Karpas-422 (cell line): Measurements from ENCODE around the gene C11orf68. TPM values are rescaled to one million over a fixed set of nuclear protein-coding genes. Genes with fewer than 3 reads are reported as not detected.

ENCODE experiments used
- DNase-seq: peaks from one replicate; pipeline ENCODE4 v3.0.0-alpha.2; 2015
- H2AFZ ChIP-seq: fragments of 200-600 bp; sonication (generic); 2 replicates; pipeline ENCODE4 v1.6.1; 2014; ENCODE audit warnings: antibody characterized with exemption, low read length, mixed read lengths
- H3K27ac ChIP-seq: fragments of 200-600 bp; sonication (generic); 2 replicates; pipeline ENCODE4 v1.5.1; 2014; ENCODE audit warnings: mild to moderate bottlenecking, low read length, moderate library complexity
- H3K27me3 ChIP-seq: fragments of 200-600 bp; sonication (generic); 2 replicates; pipeline ENCODE4 v1.6.1; 2014; ENCODE audit warnings: low read length, mixed read lengths
- H3K36me3 ChIP-seq: fragments of 200-600 bp; sonication (generic); 2 replicates; pipeline ENCODE4 v1.6.1; 2014; ENCODE audit warnings: low read length, mixed read lengths; ENCODE audit not compliant: insufficient read depth
- H3K4me1 ChIP-seq: fragments of 200-600 bp; sonication (generic); 2 replicates; pipeline ENCODE4 v1.6.1; 2014; ENCODE audit warnings: mild to moderate bottlenecking, low read length, mixed read lengths
- H3K4me2 ChIP-seq: fragments of 200-600 bp; sonication (generic); 2 replicates; pipeline ENCODE4 v1.6.1; 2014; ENCODE audit warnings: low read length, low read depth, mild to moderate bottlenecking; ENCODE audit not compliant: poor library complexity, severe bottlenecking
- H3K4me3 ChIP-seq: fragments of 200-600 bp; sonication (generic); 2 replicates; pipeline ENCODE4 v1.5.1; 2014; ENCODE audit warnings: mild to moderate bottlenecking, antibody characterized with exemption, low read length, mixed read lengths
- H3K79me2 ChIP-seq: fragments of 200-600 bp; sonication (generic); 2 replicates; pipeline ENCODE4 v1.6.1; 2014; ENCODE audit warnings: mild to moderate bottlenecking, low read length, mixed read lengths
- H3K9ac ChIP-seq: fragments of 200-600 bp; sonication (generic); 2 replicates; pipeline ENCODE4 v1.6.0; 2014; ENCODE audit warnings: low read length
- H3K9me2 ChIP-seq: fragments of 200-600 bp; sonication (generic), shearing (Covaris generic); replicated peaks from 2 replicates; pipeline ENCODE4 v1.6.0; 2014; ENCODE audit warnings: mild to moderate bottlenecking, low read length, moderate library complexity; ENCODE audit not compliant: insufficient read depth
- H3K9me3 ChIP-seq: fragments of 300-700, 200-600 bp; sonication (generic); 2 replicates; pipeline ENCODE4 v1.6.1; 2014; ENCODE audit warnings: low read length, mixed read lengths
- H4K20me1 ChIP-seq: fragments of 200-600 bp; sonication (generic); 2 replicates; pipeline ENCODE4 v1.6.1; 2014; ENCODE audit warnings: mild to moderate bottlenecking, antibody characterized with exemption, low read length, low read depth; ENCODE audit not compliant: insufficient read depth
- total RNA-seq: library from RNA; depleted of rRNA; stranded (reverse); fragments of >200 nt; shearing (Covaris generic); gene quantifications from 2 replicates; pipeline ENCODE4 v1.2.3, GENCODE V29; 2014; ENCODE audit warnings: low replicate concordance

C11orf68 gene
- total RNA-seq, 1 experiment from 2014 or later = 11.0 TPM

DNA sequence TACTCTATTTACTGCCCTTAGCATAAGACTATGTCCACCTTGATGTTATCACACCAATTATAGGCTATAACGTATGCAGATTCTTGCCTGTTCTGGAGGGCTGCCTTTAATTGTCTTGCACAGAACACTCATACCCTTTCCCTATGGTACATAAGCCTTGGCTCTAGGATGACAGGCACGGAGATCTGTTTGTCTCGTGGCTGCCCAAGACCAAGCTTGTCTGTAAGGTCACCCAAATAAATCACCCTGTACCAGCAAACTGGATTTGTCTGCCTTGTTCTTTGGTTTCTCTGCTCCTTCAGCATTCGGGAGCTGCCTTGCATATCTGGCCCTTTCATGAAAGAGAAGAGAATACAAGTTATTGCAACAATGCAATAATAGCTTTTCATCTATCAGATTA, 18.9 kb upstream of the C11orf68 start:
- H4K20me1 ChIP-seq = no peaks in the 10 kb centered on the region
- H3K9ac ChIP-seq = no peak overlapping the region
- H3K27me3 ChIP-seq = no peaks in the 10 kb centered on the region
- no peak for DNase-seq
- H3K9me2 ChIP-seq = no peaks in the 10 kb centered on the region
- no peak overlapping the region for H3K4me2 ChIP-seq
- no peak overlapping the region for H3K4me3 ChIP-seq
- no peaks in the 10 kb centered on the region for H3K79me2 ChIP-seq
- H2AFZ ChIP-seq = no peak overlapping the region
- no peaks in the 10 kb centered on the region for H3K9me3 ChIP-seq
- no peaks in the 10 kb centered on the region for H3K36me3 ChIP-seq
- H3K4me1 ChIP-seq = peaks cover 4% of the 10 kb centered on the region
- H3K27ac ChIP-seq = no peak overlapping the region

DNA sequence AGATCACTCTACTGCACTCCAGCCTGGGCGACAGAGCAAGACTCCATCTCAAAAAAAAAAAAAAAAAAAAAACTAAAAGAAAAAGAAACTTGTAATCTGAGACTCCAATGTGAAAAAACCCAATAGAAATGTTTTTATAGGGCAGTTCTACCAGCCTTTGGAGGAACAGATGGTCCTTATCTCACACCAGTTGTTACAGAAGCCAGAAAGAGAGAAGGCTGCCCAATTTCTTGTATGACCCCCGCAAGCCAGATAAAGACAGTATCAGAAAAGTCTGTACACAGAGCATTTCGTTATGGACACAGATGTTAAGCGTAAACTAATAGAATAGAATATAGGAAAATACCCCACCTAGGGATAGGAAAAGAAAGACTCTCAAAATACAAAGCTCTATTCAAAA, 15.2 kb upstream of the C11orf68 start:
- H3K4me1 ChIP-seq = no peaks in the 10 kb centered on the region

DNA sequence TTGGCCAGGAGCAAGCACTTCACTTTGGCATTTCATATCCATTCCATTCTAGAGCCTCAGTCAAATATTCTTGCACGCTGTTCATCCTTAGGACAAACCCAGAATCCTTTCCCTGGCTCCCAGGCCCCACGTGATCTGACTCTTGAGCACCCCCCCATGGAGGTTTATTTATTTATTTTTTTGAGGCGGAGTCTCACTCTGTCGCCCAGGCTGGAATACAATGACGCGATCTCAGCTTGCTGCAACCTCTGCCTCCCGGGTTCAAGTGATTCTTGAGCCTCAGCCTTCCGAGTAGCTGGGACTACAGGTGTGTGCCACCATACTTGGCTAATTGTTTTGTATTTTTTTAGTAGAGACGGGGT, 13.7 kb upstream of the C11orf68 start:
- no peaks in the 10 kb centered on the region for H3K79me2 ChIP-seq
- H3K9me3 ChIP-seq = no peaks in the 10 kb centered on the region
- no peak for DNase-seq
- no peaks in the 10 kb centered on the region for H3K36me3 ChIP-seq
- H3K4me1 ChIP-seq = peaks cover 6% of the 10 kb centered on the region
- H3K9me2 ChIP-seq = no peaks in the 10 kb centered on the region
- H3K27me3 ChIP-seq = no peaks in the 10 kb centered on the region
- no peak overlapping the region for H3K4me2 ChIP-seq
- no peak overlapping the region for H3K4me3 ChIP-seq
- H3K9ac ChIP-seq = no peak overlapping the region
- H4K20me1 ChIP-seq = no peaks in the 10 kb centered on the region
- H2AFZ ChIP-seq = no peak overlapping the region
- H3K27ac ChIP-seq = no peak overlapping the region

More for the DNA sequence above, 15.2 kb upstream of the C11orf68 start:
- Histone ChIP-seq H3K9me2 (no peaks in the 10 kb centered on the region), H3K36me3 (no peaks in the 10 kb centered on the region), H3K9me3 (no peaks in the 10 kb centered on the region), H3K79me2 (no peaks in the 10 kb centered on the region), H4K20me1 (no peaks in the 10 kb centered on the region), H3K4me3 (no peak overlapping the region), H3K27me3 (no peaks in the 10 kb centered on the region), H3K9ac (no peak overlapping the region), H3K27ac (no peak overlapping the region), H3K4me2 (no peak overlapping the region), H2AFZ (no peak overlapping the region)
- no peak for DNase-seq

DNA sequence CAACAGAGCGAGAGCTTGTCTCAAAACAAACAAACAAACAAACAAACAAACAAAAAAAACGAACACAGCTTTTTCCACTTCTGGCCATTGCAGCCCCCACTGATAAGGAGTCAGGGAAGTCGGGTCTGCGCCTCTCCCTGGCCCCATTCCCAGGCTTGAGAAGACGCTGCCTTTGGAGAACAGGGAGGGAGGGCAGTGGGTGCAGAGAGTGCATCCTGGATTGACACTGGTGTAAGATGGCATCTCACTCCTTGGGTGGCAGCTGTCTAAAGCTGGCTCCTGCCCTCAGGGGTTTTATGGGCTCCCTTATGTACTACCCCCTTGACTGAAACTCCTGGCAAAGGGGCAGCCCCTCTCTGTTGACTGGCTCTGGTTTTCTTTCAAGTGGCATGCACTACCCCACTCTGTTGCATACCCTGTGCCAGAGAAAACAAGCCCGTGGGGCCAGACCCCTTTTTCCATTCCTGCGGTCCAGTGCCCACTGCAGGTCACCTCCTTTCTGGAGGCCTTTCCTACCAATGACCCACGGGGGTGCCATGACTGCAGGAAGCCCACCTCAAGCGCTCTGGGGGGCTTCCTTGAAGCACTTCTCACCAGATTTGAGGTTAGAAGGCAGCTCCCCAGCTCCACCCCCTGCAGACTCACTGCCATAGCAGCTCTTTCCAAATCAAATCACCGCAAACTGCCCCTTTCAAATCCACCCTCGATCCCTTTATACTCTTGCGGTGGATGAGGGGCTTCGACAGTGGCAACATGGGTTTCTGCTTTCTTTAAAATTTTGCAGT, 13.1 kb upstream of the C11orf68 start:
- Histone ChIP-seq H3K9ac (no peak overlapping the region), H3K4me3 (no peak overlapping the region), H3K4me1 (peaks cover 6% of the 10 kb centered on the region), H3K9me3 (no peaks in the 10 kb centered on the region), H3K4me2 (no peak overlapping the region), H3K9me2 (no peaks in the 10 kb centered on the region), H3K27ac (no peak overlapping the region), H3K79me2 (no peaks in the 10 kb centered on the region), H3K27me3 (no peaks in the 10 kb centered on the region), H4K20me1 (no peaks in the 10 kb centered on the region), H3K36me3 (no peaks in the 10 kb centered on the region), H2AFZ (no peak overlapping the region)
- no peak for DNase-seq

DNA sequence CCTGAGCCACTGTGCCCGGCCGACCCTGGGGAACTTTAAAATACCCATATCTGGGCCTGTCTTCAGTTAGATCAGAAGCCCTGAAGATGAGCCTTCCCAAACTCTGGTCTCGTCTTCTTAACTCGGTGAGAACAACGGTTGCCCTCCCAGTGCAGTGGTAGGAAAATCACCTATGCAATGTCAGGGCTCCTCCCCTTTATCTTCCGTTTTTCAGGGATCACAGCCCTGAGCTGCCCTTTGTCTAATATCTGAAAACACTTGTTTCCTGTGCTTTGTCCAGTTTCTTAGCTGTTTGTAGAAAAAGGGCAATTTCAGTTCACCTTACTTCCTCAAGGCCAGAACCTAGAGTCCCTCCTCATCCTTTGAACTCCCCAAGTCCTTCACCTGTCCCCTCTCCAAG, 9.8 kb upstream of the C11orf68 start:
- no peak for DNase-seq
- no peak overlapping the region for H3K4me2 ChIP-seq

DNA sequence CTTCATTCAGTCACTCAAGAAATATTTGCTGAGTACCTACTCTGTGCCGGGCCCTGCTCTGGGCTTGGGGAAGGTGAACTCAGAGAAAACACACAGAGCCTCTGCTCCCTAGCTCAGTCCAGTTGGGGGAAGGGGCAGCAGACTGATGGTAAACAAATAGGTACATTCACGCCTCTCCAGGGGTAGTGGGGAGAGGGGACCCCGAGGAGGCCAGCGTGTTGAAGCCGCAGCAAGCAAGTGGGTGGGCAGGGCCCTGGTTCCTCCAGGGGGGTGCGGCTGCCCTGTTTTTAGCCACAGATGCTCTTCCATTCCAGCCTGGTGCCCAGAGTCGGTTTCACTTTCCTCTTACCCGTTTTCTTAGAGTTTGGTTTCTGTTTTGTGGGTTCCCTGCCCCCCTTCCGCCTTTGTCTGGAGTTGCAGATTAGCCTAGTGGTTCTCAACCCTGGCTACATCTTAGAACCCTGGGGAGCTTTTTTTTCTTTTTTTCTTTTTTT, 9.1 kb upstream of the C11orf68 start:
- Histone ChIP-seq H3K36me3 (no peaks in the 10 kb centered on the region), H3K9ac (peak overlapping the region; percentile 2; the same call in 1 of the 2 replicates), H3K4me2 (no peak overlapping the region), H3K9me3 (no peaks in the 10 kb centered on the region), H3K27me3 (no peaks in the 10 kb centered on the region), H4K20me1 (no peaks in the 10 kb centered on the region), H3K4me3 (no peak overlapping the region), H3K27ac (no peak overlapping the region), H2AFZ (no peak overlapping the region), H3K79me2 (no peaks in the 10 kb centered on the region), H3K9me2 (no peaks in the 10 kb centered on the region), H3K4me1 (peaks cover 6% of the 10 kb centered on the region)
- peak; percentile 68 for DNase-seq

More for the DNA sequence above, 9.8 kb upstream of the C11orf68 start:
- Histone ChIP-seq H3K27ac (no peak overlapping the region), H3K9me2 (no peaks in the 10 kb centered on the region), H3K9ac (no peak overlapping the region), H2AFZ (no peak overlapping the region), H3K4me3 (no peak overlapping the region), H4K20me1 (no peaks in the 10 kb centered on the region), H3K4me1 (peaks cover 6% of the 10 kb centered on the region), H3K79me2 (no peaks in the 10 kb centered on the region), H3K27me3 (no peaks in the 10 kb centered on the region), H3K9me3 (no peaks in the 10 kb centered on the region), H3K36me3 (no peaks in the 10 kb centered on the region)

DNA sequence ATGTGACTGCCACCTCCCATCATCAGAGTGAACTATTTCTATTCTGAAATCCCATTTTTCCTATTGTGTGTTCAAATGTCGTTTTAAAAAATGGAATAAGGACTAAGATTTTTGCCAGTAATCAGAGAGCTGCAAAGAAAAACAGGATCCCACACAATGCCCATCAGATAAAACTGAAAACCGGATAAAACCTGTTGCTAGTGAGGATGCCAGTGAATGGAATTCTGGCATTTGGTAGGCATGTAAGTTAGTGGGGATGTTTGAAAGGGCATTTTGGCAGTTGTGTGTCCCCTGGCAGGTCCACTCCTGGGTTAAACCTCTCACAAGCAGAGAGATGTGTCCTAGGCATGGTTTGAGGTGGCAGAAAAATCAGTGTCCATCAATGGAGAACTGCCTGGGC, 6.5 kb upstream of the C11orf68 start:
- H3K36me3 ChIP-seq = no peaks in the 10 kb centered on the region
- no peak overlapping the region for H3K27ac ChIP-seq
- no peaks in the 10 kb centered on the region for H3K79me2 ChIP-seq
- DNase-seq = no peak
- no peaks in the 10 kb centered on the region for H3K9me3 ChIP-seq
- no peaks in the 10 kb centered on the region for H4K20me1 ChIP-seq
- peaks cover 10% of the 10 kb centered on the region for H3K4me1 ChIP-seq
- no peak overlapping the region for H2AFZ ChIP-seq
- no peaks in the 10 kb centered on the region for H3K27me3 ChIP-seq
- no peak overlapping the region for H3K9ac ChIP-seq
- H3K9me2 ChIP-seq = no peaks in the 10 kb centered on the region
- H3K4me3 ChIP-seq = no peak overlapping the region
- no peak overlapping the region for H3K4me2 ChIP-seq

DNA sequence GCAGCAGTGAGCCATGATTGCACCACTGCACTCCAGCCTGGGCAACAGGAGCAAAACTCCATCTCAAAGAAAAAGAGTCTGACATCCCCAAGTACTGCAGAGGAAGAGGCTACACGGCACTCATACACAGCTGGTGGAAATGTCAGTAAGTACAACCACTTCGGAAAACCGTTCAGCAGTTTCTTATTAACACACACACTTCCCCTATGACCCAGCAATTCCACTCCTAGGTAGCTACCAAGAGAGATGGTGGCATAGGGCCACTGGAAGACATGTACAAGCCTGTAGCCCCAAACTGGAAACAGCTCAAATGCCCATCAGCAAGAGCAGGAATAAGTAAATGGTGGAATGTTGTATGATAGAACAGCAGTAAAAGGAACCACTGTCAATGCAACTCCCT, 3.7 kb upstream of the C11orf68 start:
- DNase-seq = no peak

More for the DNA sequence above, 3.7 kb upstream of the C11orf68 start:
- H2AFZ ChIP-seq = no peak overlapping the region
- H3K9me2 ChIP-seq = no peaks in the 10 kb centered on the region
- H3K4me2 ChIP-seq = no peak overlapping the region
- peaks cover 18% of the 10 kb centered on the region for H3K4me1 ChIP-seq
- H3K9me3 ChIP-seq = no peaks in the 10 kb centered on the region
- H3K79me2 ChIP-seq = peaks cover 9% of the 10 kb centered on the region; the same call in 1 of the 2 replicates
- H3K36me3 ChIP-seq = no peaks in the 10 kb centered on the region
- H3K4me3 ChIP-seq = no peak overlapping the region
- no peak overlapping the region for H3K27ac ChIP-seq
- H4K20me1 ChIP-seq = no peaks in the 10 kb centered on the region
- H3K27me3 ChIP-seq = no peaks in the 10 kb centered on the region
- H3K9ac ChIP-seq = no peak overlapping the region
